Globus pallidus (tissue), 1 donor: ENCODE measurements around the gene RBM41.

Experiments used
- DNase-seq: peaks from one replicate; pipeline ENCODE4 v3.0.0-alpha.2; 2015; ENCODE audit warnings: low spot score

RBM41 gene

GRCh38 chrX:107025545-107025944 lies 93.1 kb downstream of the RBM41 start:
- DNase-seq = peak; percentile 13

GRCh38 chrX:107014936-107015335 lies 103.7 kb downstream of the RBM41 start:
- DNase-seq = no peak
